Parietal lobe (tissue), 1 donor: ENCODE measurements around the gene LOXL1. TPM values are rescaled to one million over a fixed set of nuclear protein-coding genes. Genes with fewer than 3 reads are reported as not detected.

Source experiments
- total RNA-seq: library from RNA; depleted of rRNA; stranded (reverse); fragments of >200 nt; gene quantifications from one replicate; pipeline ENCODE4 v1.2.3, GENCODE V29; 2014

LOXL1 gene, protein sequence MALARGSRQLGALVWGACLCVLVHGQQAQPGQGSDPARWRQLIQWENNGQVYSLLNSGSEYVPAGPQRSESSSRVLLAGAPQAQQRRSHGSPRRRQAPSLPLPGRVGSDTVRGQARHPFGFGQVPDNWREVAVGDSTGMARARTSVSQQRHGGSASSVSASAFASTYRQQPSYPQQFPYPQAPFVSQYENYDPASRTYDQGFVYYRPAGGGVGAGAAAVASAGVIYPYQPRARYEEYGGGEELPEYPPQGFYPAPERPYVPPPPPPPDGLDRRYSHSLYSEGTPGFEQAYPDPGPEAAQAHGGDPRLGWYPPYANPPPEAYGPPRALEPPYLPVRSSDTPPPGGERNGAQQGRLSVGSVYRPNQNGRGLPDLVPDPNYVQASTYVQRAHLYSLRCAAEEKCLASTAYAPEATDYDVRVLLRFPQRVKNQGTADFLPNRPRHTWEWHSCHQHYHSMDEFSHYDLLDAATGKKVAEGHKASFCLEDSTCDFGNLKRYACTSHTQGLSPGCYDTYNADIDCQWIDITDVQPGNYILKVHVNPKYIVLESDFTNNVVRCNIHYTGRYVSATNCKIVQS
- 3.4 TPM for total RNA-seq

GRCh38 chr15:73926219-73927002, at the start of gene LOXL1:
Gene LOXL1 (plus strand): TSS chr15:73926462. CDS start chr15:73926784, 322 bp downstream.

GRCh38 chr15:73991726-73992593, 65.7 kb downstream of the LOXL1 start, which contains the start of gene STOML1:
Gene STOML1 (minus strand): TSS chr15:73992295. CDS start chr15:73992223, 72 bp downstream.

GRCh38 chr15:73994413-73994883, 68.2 kb downstream of the LOXL1 start, which contains the start of gene PML:
Gene PML (plus strand): TSS chr15:73994716. CDS start chr15:73994813, 97 bp downstream.

Other genes with a start within 250 kb of the LOXL1 start
- gene CD276, start 242.1 kb upstream of the LOXL1 start, total RNA-seq = 52.9 TPM
- gene INSYN1, start 173.1 kb upstream of the LOXL1 start, total RNA-seq = 28.5 TPM
- not detected for gene TBC1D21, start 52.9 kb upstream of the LOXL1 start, total RNA-seq
- gene STOML1, start 65.8 kb downstream of the LOXL1 start, total RNA-seq = 23.5 TPM
- 19.1 TPM for gene PML, start 68.3 kb downstream of the LOXL1 start, total RNA-seq
- not detected for gene GOLGA6A, start 156.1 kb downstream of the LOXL1 start, total RNA-seq
- 186 TPM for gene ISLR2, start 204.1 kb downstream of the LOXL1 start, total RNA-seq
- 1.6 TPM for gene ISLR, start 247.2 kb downstream of the LOXL1 start, total RNA-seq